IPS-18a (cell line): ENCODE measurements around the gene RNF20.
"Not testable (repeated sequence)": the region's sequence is repeated elsewhere in the genome, so short reads cannot be mapped to it uniquely, and the experiment has no call there.

Experiments used
- H3K27ac ChIP-seq: one replicate; pipeline ENCODE4 v1.5.1; 2013; ENCODE audit warnings: low read length
- H3K27me3 ChIP-seq: one replicate; pipeline ENCODE4 v1.6.1; 2013; ENCODE audit warnings: mild to moderate bottlenecking, low read length; ENCODE audit not compliant: control insufficient read depth, insufficient read depth
- H3K36me3 ChIP-seq: one replicate; pipeline ENCODE4 v1.6.1; 2013; ENCODE audit warnings: low read depth, low read length; ENCODE audit not compliant: control insufficient read depth
- H3K4me1 ChIP-seq: one replicate; pipeline ENCODE4 v1.6.1; 2013; ENCODE audit warnings: low read depth, low read length; ENCODE audit not compliant: control insufficient read depth
- H3K4me3 ChIP-seq: one replicate; pipeline ENCODE4 v1.5.1; 2013; ENCODE audit warnings: low read length
- H3K9ac ChIP-seq: one replicate; pipeline ENCODE4 v1.6.1; 2013; ENCODE audit warnings: mild to moderate bottlenecking, low read length, moderate library complexity
- H3K9me3 ChIP-seq: one replicate; pipeline ENCODE4 v1.6.1; 2013; ENCODE audit warnings: low read depth, low read length; ENCODE audit not compliant: control insufficient read depth

Gene RNF20

GRCh38 chr9:101574731-101575333, 41.2 kb downstream of the RNF20 start:
- H3K27me3 ChIP-seq, result no peaks in the 10 kb centered on the region
- no peak overlapping the region for H3K27ac ChIP-seq
- no peaks in the 10 kb centered on the region for H3K36me3 ChIP-seq

GRCh38 chr9:101578378-101578777, 44.7 kb downstream of the RNF20 start:
- H3K9me3 ChIP-seq, result no peaks in the 10 kb centered on the region
- H3K27me3 ChIP-seq, result no peaks in the 10 kb centered on the region
- no peak overlapping the region for H3K27ac ChIP-seq
- no peak overlapping the region for H3K4me3 ChIP-seq
- H3K4me1 ChIP-seq, result peaks cover 14% of the 10 kb centered on the region
- H3K36me3 ChIP-seq, result no peaks in the 10 kb centered on the region
- no peak overlapping the region for H3K9ac ChIP-seq

More at GRCh38 chr9:101574731-101575333, 41.2 kb downstream of the RNF20 start:
- Histone ChIP-seq H3K9ac (no peak overlapping the region), H3K9me3 (no peaks in the 10 kb centered on the region), H3K4me1 (peaks cover 16% of the 10 kb centered on the region), H3K4me3 (no peak overlapping the region)

- Histone ChIP-seq H3K4me3 (no peak overlapping the region), H3K9me3 (no peaks in the 10 kb centered on the region), H3K4me1 (peaks cover 20% of the 10 kb centered on the region), H3K27ac (no peak overlapping the region), H3K27me3 (no peaks in the 10 kb centered on the region), H3K9ac (no peak overlapping the region), H3K36me3 (no peaks in the 10 kb centered on the region)
These were observed 46.3 kb downstream of the RNF20 start for GRCh38 chr9:101579711-101580545.

- H3K36me3 ChIP-seq, result no peaks in the 10 kb centered on the region
- no peak overlapping the region for H3K9ac ChIP-seq
- H3K9me3 ChIP-seq, result no peaks in the 10 kb centered on the region
- no peaks in the 10 kb centered on the region for H3K27me3 ChIP-seq
- no peak overlapping the region for H3K4me3 ChIP-seq
- no peak overlapping the region for H3K27ac ChIP-seq
- peaks cover 20% of the 10 kb centered on the region for H3K4me1 ChIP-seq
These were observed 48.9 kb downstream of the RNF20 start for GRCh38 chr9:101582553-101582952.

GRCh38 chr9:101585740-101586139, 52.1 kb downstream of the RNF20 start:
- Histone ChIP-seq H3K4me1 (peaks cover 16% of the 10 kb centered on the region), H3K4me3 (no peak overlapping the region), H3K27me3 (no peaks in the 10 kb centered on the region), H3K27ac (no peak overlapping the region), H3K36me3 (no peaks in the 10 kb centered on the region), H3K9me3 (no peaks in the 10 kb centered on the region), H3K9ac (no peak overlapping the region)

GRCh38 chr9:101586651-101587050, 53.0 kb downstream of the RNF20 start:
- no peaks in the 10 kb centered on the region for H3K27me3 ChIP-seq
- H3K27ac ChIP-seq, result no peak overlapping the region
- no peak overlapping the region for H3K9ac ChIP-seq

GRCh38 chr9:101587332-101588043, 53.8 kb downstream of the RNF20 start:
- Histone ChIP-seq H3K9me3 (no peaks in the 10 kb centered on the region), H3K27me3 (no peaks in the 10 kb centered on the region), H3K4me3 (no peak overlapping the region), H3K4me1 (peaks cover 14% of the 10 kb centered on the region), H3K36me3 (no peaks in the 10 kb centered on the region), H3K27ac (no peak overlapping the region), H3K9ac (no peak overlapping the region)

More at GRCh38 chr9:101586651-101587050, 53.0 kb downstream of the RNF20 start:
- Histone ChIP-seq H3K9me3 (no peaks in the 10 kb centered on the region), H3K4me3 (no peak overlapping the region), H3K4me1 (peaks cover 16% of the 10 kb centered on the region), H3K36me3 (no peaks in the 10 kb centered on the region)

- H3K9ac ChIP-seq, H3K4me1 ChIP-seq, H3K4me3 ChIP-seq, H3K36me3 ChIP-seq, H3K27ac ChIP-seq, H3K9me3 ChIP-seq, H3K27me3 ChIP-seq: not testable (repeated sequence)
These were observed 56.4 kb downstream of the RNF20 start for GRCh38 chr9:101590074-101590473.

- H3K4me3 ChIP-seq, result no peak overlapping the region
- H3K27ac ChIP-seq, result no peak overlapping the region
- no peaks in the 10 kb centered on the region for H3K4me1 ChIP-seq
- H3K36me3 ChIP-seq, result no peaks in the 10 kb centered on the region
- no peaks in the 10 kb centered on the region for H3K27me3 ChIP-seq
- no peak overlapping the region for H3K9ac ChIP-seq
- no peaks in the 10 kb centered on the region for H3K9me3 ChIP-seq
These were observed 57.2 kb downstream of the RNF20 start for GRCh38 chr9:101590901-101591300.

- no peak overlapping the region for H3K4me3 ChIP-seq
- no peaks in the 10 kb centered on the region for H3K27me3 ChIP-seq
- H3K27ac ChIP-seq, result no peak overlapping the region
- H3K9ac ChIP-seq, result no peak overlapping the region
- H3K4me1 ChIP-seq, result no peaks in the 10 kb centered on the region
- H3K9me3 ChIP-seq, result no peaks in the 10 kb centered on the region
- no peaks in the 10 kb centered on the region for H3K36me3 ChIP-seq
These were observed 58.3 kb downstream of the RNF20 start for GRCh38 chr9:101591787-101592446.

- H3K36me3 ChIP-seq, result no peaks in the 10 kb centered on the region
- no peaks in the 10 kb centered on the region for H3K4me1 ChIP-seq
- H3K27ac ChIP-seq, result no peak overlapping the region
- H3K9me3 ChIP-seq, result no peaks in the 10 kb centered on the region
- no peaks in the 10 kb centered on the region for H3K27me3 ChIP-seq
- H3K9ac ChIP-seq, result no peak overlapping the region
- no peak overlapping the region for H3K4me3 ChIP-seq
These were observed 59.1 kb downstream of the RNF20 start for GRCh38 chr9:101592788-101593187.
